ENCODE results near the gene GALNT10. TPM values are rescaled to one million over a fixed set of nuclear protein-coding genes. Genes with fewer than 3 reads are reported as not detected.

GALNT10 gene
- polyA plus RNA-seq, 1 donor (not counting 4 experiments of a cell fraction or from before 2014, with no cell fraction given) = 17.9 TPM

- no peak overlapping the region for H3K27ac ChIP-seq (ENCODE audit: control insufficient read depth, insufficient read depth, low read length)
- H3K9ac ChIP-seq (ENCODE audit: control insufficient read depth, extremely low read depth, insufficient read depth, low read length) = no peak overlapping the region
- H3K36me3 ChIP-seq (ENCODE audit: control insufficient read depth in 2 of 2, extremely low read depth in 1 of 2, insufficient read depth in 2 of 2, low read length in 2 of 2) = no peaks in the 10 kb centered on the region
- H3K9me3 ChIP-seq (ENCODE audit: control insufficient read depth, low read depth, low read length) = no peaks in the 10 kb centered on the region
- H2AFZ ChIP-seq (ENCODE audit: control insufficient read depth, low read length) = no peak overlapping the region
- no peak overlapping the region for H3K4me3 ChIP-seq (ENCODE audit: control insufficient read depth in 2 of 3, extremely low read depth in 1 of 3, insufficient read depth in 2 of 3, low read depth in 1 of 3, low read length in 3 of 3)
- dilution Hi-C loops (cut with MboI; ENCODE audit: extremely low pct_ligation_motif_present, low sequenced_read_pairs) = no loop called here
- DNase-seq (ENCODE audit: low read depth, low spot score) (no peak), FAIRE-seq (no peak)
- H3K4me2 ChIP-seq (ENCODE audit: control insufficient read depth, extremely low read depth, insufficient read depth, low read depth, low read length) = no peak overlapping the region
- H4K20me1 ChIP-seq (ENCODE audit: control insufficient read depth, extremely low read depth, insufficient read depth, low read length) = no peaks in the 10 kb centered on the region
- H3K4me1 ChIP-seq (ENCODE audit: control insufficient read depth, extremely low read depth, insufficient read depth, low read length) = peaks cover 14% of the 10 kb centered on the region
- no peaks in the 10 kb centered on the region for H3K9me1 ChIP-seq (ENCODE audit: control insufficient read depth, extremely low read depth, insufficient read depth, low read length)
- no peak for TF ChIP-seq EZH2 (IDR thresholded peaks at IDR 0.05; ENCODE audit: low read length)
- peak; percentile 27 to 41 (median 38) for TF ChIP-seq CTCF (optimal IDR thresholded peaks at IDR 0.05 in 1 of 3, IDR thresholded peaks at IDR 0.05 in 1 of 3, conservative IDR thresholded peaks at IDR 0.05 in 1 of 3; ENCODE audit: extremely low read depth in 1 of 3, insufficient read depth in 2 of 3, low read length in 3 of 3)
- no peaks in the 10 kb centered on the region for H3K27me3 ChIP-seq (ENCODE audit: control insufficient read depth, extremely low read depth, insufficient read depth, low read length)
- no peaks in the 10 kb centered on the region for H3K79me2 ChIP-seq (ENCODE audit: control insufficient read depth, insufficient read depth, low read length)
Observed at GRCh38 chr5:154394307-154394706, 203.8 kb downstream of the GALNT10 start.

- no peaks in the 10 kb centered on the region for H3K79me2 ChIP-seq (ENCODE audit: control insufficient read depth, insufficient read depth, low read length)
- no peak overlapping the region for H3K4me2 ChIP-seq (ENCODE audit: control insufficient read depth, extremely low read depth, insufficient read depth, low read depth, low read length)
- no peak overlapping the region for H3K27ac ChIP-seq (ENCODE audit: control insufficient read depth, insufficient read depth, low read length)
- H3K4me3 ChIP-seq (ENCODE audit: control insufficient read depth in 2 of 3, extremely low read depth in 1 of 3, insufficient read depth in 2 of 3, low read depth in 1 of 3, low read length in 3 of 3) = no peak overlapping the region
- H3K9me3 ChIP-seq (ENCODE audit: control insufficient read depth, low read depth, low read length) = no peaks in the 10 kb centered on the region
- no peaks in the 10 kb centered on the region for H3K36me3 ChIP-seq (ENCODE audit: control insufficient read depth in 2 of 2, extremely low read depth in 1 of 2, insufficient read depth in 2 of 2, low read length in 2 of 2)
- no peaks in the 10 kb centered on the region for H4K20me1 ChIP-seq (ENCODE audit: control insufficient read depth, extremely low read depth, insufficient read depth, low read length)
- H3K9ac ChIP-seq (ENCODE audit: control insufficient read depth, extremely low read depth, insufficient read depth, low read length) = no peak overlapping the region
- DNase-seq (ENCODE audit: low read depth, low spot score) (peak; percentile 38), FAIRE-seq (no peak)
- H3K27me3 ChIP-seq (ENCODE audit: control insufficient read depth, extremely low read depth, insufficient read depth, low read length) = no peaks in the 10 kb centered on the region
- dilution Hi-C loops (cut with MboI; ENCODE audit: extremely low pct_ligation_motif_present, low sequenced_read_pairs) = no loop called here
- H3K4me1 ChIP-seq (ENCODE audit: control insufficient read depth, extremely low read depth, insufficient read depth, low read length) = peaks cover 14% of the 10 kb centered on the region
- no peak for TF ChIP-seq CTCF (optimal IDR thresholded peaks at IDR 0.05 in 1 of 3, IDR thresholded peaks at IDR 0.05 in 1 of 3, conservative IDR thresholded peaks at IDR 0.05 in 1 of 3; ENCODE audit: extremely low read depth in 1 of 3, insufficient read depth in 2 of 3, low read length in 3 of 3)
- TF ChIP-seq EZH2 (IDR thresholded peaks at IDR 0.05; ENCODE audit: low read length) = no peak
- no peaks in the 10 kb centered on the region for H3K9me1 ChIP-seq (ENCODE audit: control insufficient read depth, extremely low read depth, insufficient read depth, low read length)
- no peak overlapping the region for H2AFZ ChIP-seq (ENCODE audit: control insufficient read depth, low read length)
Observed at GRCh38 chr5:154395407-154396106, 205.0 kb downstream of the GALNT10 start.

Measured in keratinocyte (primary cell).